DND-41 (cell line): ENCODE measurements around the gene FRRS1L.

Source experiments
- CTCF ChIP-seq: IDR thresholded peaks from 2 replicates; pipeline ENCODE4 v1.5.1; 2012; ENCODE audit warnings: borderline replicate concordance, low read length, moderate library complexity, mild to moderate bottlenecking; ENCODE audit not compliant: poor library complexity, severe bottlenecking; ENCODE audit errors: extremely low read depth
- EZH2 ChIP-seq: IDR thresholded peaks from 3 replicates; pipeline ENCODE4 v1.6.1; 2012; ENCODE audit warnings: borderline replicate concordance, low read depth, mild to moderate bottlenecking, moderate library complexity, low read length, inconsistent platforms; ENCODE audit not compliant: severe bottlenecking

- no peak for TF ChIP-seq EZH2
- TF ChIP-seq CTCF: no peak
Observed at GRCh38 chr9:109107402-109108240, 59.4 kb downstream of the FRRS1L start.
